Smooth muscle cell (in vitro differentiated cells): ENCODE results near the gene PRDM16. TPM values are rescaled to one million over a fixed set of nuclear protein-coding genes. Genes with fewer than 3 reads are reported as not detected.

ENCODE experiments used
- DNase-seq: peaks from one replicate; lab custom pipeline; 2025; ENCODE audit not compliant: unreplicated experiment; lab: John Stamatoyannopoulos, UW
- H2AFZ ChIP-seq: fragments of 200-600 bp; sonication (generic); 2 replicates; pipeline ENCODE4 v1.6.0; 2016; ENCODE audit warnings: antibody characterized with exemption, low read depth, mild to moderate bottlenecking
- H3F3A ChIP-seq: fragments of 200-600 bp; sonication (generic); 2 replicates; pipeline ENCODE4 v1.6.0; 2017; ENCODE audit warnings: antibody characterized with exemption, low read depth
- H3K27ac ChIP-seq: fragments of 200-600 bp; sonication (generic); 2 replicates; pipeline ENCODE4 v1.5.1; 2016; ENCODE audit warnings: low read depth, mild to moderate bottlenecking
- H3K27me3 ChIP-seq: fragments of 200-600 bp; sonication (generic); 2 replicates; pipeline ENCODE4 v1.6.1; 2016; ENCODE audit warnings: low read depth, mild to moderate bottlenecking
- H3K36me3 ChIP-seq: fragments of 200-600 bp; sonication (generic); 2 replicates; pipeline ENCODE4 v1.5.1; 2016; ENCODE audit warnings: low read depth
- H3K4me1 ChIP-seq: fragments of 200-600 bp; sonication (generic); 2 replicates; pipeline ENCODE4 v1.5.1; 2016; ENCODE audit warnings: low read depth
- H3K4me2 ChIP-seq: fragments of 200-600 bp; sonication (generic); 2 replicates; pipeline ENCODE4 v1.6.0; 2016; ENCODE audit warnings: mild to moderate bottlenecking
- H3K4me3 ChIP-seq: fragments of 200-600 bp; sonication (generic); 2 replicates; pipeline ENCODE4 v1.5.1; 2016; ENCODE audit warnings: mild to moderate bottlenecking
- H3K79me2 ChIP-seq: fragments of 200-600 bp; sonication (generic); 2 replicates; pipeline ENCODE4 v1.6.0; 2016; ENCODE audit warnings: low read depth, mild to moderate bottlenecking
- H3K9ac ChIP-seq: fragments of 200-600 bp; sonication (generic); 2 replicates; pipeline ENCODE4 v1.6.0; 2016; ENCODE audit warnings: low read depth
- H3K9me3 ChIP-seq: fragments of 200-600 bp; sonication (generic); replicated peaks from 2 replicates; pipeline ENCODE4 v1.5.1; 2016; ENCODE audit warnings: low read depth
- H4K20me1 ChIP-seq: fragments of 200-600 bp; sonication (generic); 2 replicates; pipeline ENCODE4 v1.6.0; 2016; ENCODE audit warnings: low read depth
- CTCF ChIP-seq: fragments of 200-600 bp; sonication (generic); IDR thresholded peaks from 2 replicates; pipeline ENCODE4 v1.5.1; 2017; ENCODE audit warnings: borderline replicate concordance, mild to moderate bottlenecking, antibody characterized with exemption; ENCODE audit not compliant: insufficient read depth, poor library complexity, severe bottlenecking
- WGBS: methylation state at CpG from one replicate; pipeline ENCODE4 v1.1.7; 2016; ENCODE audit warnings: low lambda C conversion rate; 5-methylcytosine and 5-hydroxymethylcytosine counted together
- polyA plus RNA-seq: library from polyadenylated mRNA; unstranded; fragments of >200 nt; fragmentation: Nextera tagmentation; extraction: Ambion mirVana; gene quantifications from 2 replicates; pipeline ENCODE4 v1.2.1, GENCODE V29; 2016
- total RNA-seq: library from RNA; depleted of rRNA; stranded (reverse); fragments of >200 nt; gene quantifications from 2 replicates; pipeline ENCODE4 v1.2.3, GENCODE V29; 2014

Gene PRDM16
- total and polyA plus RNA-seq, 2 experiments from 2014 or later = 0.72 to 1.3 TPM

DNA sequence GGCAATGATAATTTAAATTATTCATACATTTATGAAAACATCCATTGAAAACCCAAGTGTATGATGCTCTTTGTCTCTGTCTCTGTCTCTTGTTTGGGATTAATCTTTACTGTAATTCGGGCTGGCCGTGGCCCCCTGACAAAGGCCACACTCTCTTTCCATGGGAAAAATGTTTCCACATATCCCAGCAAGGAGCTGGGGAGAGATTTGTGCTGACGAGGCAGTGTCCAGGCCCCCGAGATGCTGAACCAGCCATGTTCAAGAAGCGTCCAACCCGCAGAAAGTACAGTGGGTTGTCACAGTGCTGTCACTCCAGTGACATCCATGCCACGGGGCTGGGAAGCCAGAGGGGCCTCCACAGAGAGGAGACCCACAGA, 147.0 kb downstream of the PRDM16 start:
- Histone ChIP-seq H3K4me3 (no peak overlapping the region), H4K20me1 (no peaks in the 10 kb centered on the region), H3K4me1 (peaks cover 33% of the 10 kb centered on the region), H3K27ac (no peak overlapping the region), H3K4me2 (no peak overlapping the region), H3K9me3 (no peaks in the 10 kb centered on the region), H3K9ac (no peak overlapping the region), H3K36me3 (no peaks in the 10 kb centered on the region), H2AFZ (no peak overlapping the region), H3K27me3 (no peaks in the 10 kb centered on the region), H3F3A (no peaks in the 10 kb centered on the region), H3K79me2 (no peaks in the 10 kb centered on the region)
- no peak for TF ChIP-seq CTCF
- DNase-seq = no peak
- WGBS = 94% methylated on average over 7 of the region's 7 CpGs

DNA sequence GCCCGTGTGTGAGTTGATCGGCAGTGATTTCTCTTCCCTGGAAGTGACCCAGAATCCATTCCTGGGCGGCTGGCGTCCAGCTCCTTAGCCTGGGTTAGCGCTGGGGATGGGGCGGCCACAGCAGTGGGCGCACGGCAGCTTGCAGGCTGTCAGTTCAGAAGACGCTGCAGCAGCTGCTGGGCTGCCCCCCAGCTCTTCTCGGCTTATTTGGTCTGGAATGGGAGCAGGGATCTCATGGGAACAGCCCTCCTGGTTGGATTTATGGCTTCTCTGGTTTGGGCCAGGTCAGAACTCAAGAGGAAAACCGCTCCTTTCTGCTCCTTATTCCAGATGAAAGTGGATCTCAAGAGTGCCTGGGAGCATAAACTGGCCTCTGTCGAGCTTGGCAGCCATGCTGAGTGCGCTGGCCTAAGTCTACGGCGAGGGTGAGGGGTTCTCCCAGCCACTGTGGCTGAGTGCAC, 148.2 kb downstream of the PRDM16 start:
- H3K4me3 ChIP-seq = no peak overlapping the region
- H3K4me1 ChIP-seq = peaks cover 24% of the 10 kb centered on the region
- no peak overlapping the region for H2AFZ ChIP-seq
- H3F3A ChIP-seq = no peaks in the 10 kb centered on the region
- 94% methylated on average over 15 of the region's 15 CpGs for WGBS
- H4K20me1 ChIP-seq = no peaks in the 10 kb centered on the region
- H3K36me3 ChIP-seq = no peaks in the 10 kb centered on the region
- DNase-seq = no peak
- TF ChIP-seq CTCF = no peak
- no peaks in the 10 kb centered on the region for H3K79me2 ChIP-seq
- no peaks in the 10 kb centered on the region for H3K9me3 ChIP-seq
- H3K4me2 ChIP-seq = no peak overlapping the region
- H3K9ac ChIP-seq = no peak overlapping the region
- no peaks in the 10 kb centered on the region for H3K27me3 ChIP-seq
- no peak overlapping the region for H3K27ac ChIP-seq

DNA sequence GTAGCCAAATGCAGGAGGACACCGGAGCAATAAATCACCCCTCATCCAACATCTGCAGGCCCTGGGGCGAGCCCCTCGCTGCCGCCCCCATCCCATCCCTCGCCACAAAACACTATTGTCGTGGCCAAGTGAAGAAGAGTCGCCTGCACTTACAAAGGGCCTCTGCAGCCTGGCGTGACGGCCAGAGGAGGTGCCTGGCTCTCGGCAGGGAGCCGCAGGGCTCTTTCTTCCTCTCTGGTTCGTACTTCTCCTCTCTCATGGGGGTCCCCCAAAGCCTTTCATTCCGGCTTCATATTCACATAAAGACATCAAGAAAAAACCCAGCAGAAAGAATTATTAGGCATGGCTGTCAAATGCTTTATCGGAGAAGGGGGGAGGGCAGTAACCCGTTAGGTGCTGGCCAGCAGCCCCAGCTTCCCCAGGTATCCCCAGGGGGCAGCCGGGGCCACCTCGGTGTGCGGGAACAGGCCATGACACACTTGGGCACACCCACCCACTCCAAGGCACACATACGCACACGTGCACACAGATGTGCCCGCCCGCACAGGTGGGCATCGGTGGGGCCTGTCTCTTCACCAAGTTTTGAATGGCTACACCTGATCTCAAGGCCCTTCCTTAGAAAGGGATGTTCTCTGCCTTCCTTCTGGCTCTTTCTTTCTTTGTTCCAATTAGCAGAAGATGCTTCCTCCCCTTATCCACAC, 149.1 kb downstream of the PRDM16 start:
- 93% methylated on average over 23 of the region's 23 CpGs for WGBS
- DNase-seq = no peak
- Histone ChIP-seq H3K4me2 (no peak overlapping the region), H2AFZ (no peak overlapping the region), H3K27ac (no peak overlapping the region), H3K9me3 (no peaks in the 10 kb centered on the region), H3K36me3 (no peaks in the 10 kb centered on the region), H3F3A (no peaks in the 10 kb centered on the region), H3K27me3 (no peaks in the 10 kb centered on the region), H3K4me3 (no peak overlapping the region), H3K9ac (no peak overlapping the region), H3K79me2 (no peaks in the 10 kb centered on the region), H4K20me1 (no peaks in the 10 kb centered on the region), H3K4me1 (peaks cover 19% of the 10 kb centered on the region)
- TF ChIP-seq CTCF = no peak
